ENCODE measurements around the gene ADD1. TPM values are rescaled to one million over a fixed set of nuclear protein-coding genes. Genes with fewer than 3 reads are reported as not detected.

The ADD1 gene
- total RNA-seq, 1 experiment from 2014 or later = 163 TPM

GRCh38 chr4:2818351-2818939 lies 25.2 kb upstream of the ADD1 start:
- H3K9ac ChIP-seq (ENCODE audit: extremely low read depth, insufficient read length, low read length) = no peak overlapping the region
- H3K79me2 ChIP-seq (ENCODE audit: insufficient read depth, low read length) = no peaks in the 10 kb centered on the region
- DNase-seq = peak; percentile 47
- Mint-ChIP-seq H3K4me3 (peak overlapping the region; percentile 63 to 77), H3K27me3 (ENCODE audit: low read depth) (peaks cover 10% of the 10 kb centered on the region), H3K4me1 (peaks cover 19 to 20% of the 10 kb centered on the region in 2 experiments), H3K36me3 (ENCODE audit: insufficient read depth in 1 of 3, low read depth in 3 of 3) (peaks cover 10 to 21% (median 11%) of the 10 kb centered on the region in 3 experiments), H3K9me3 (peaks cover 2 to 3% of the 10 kb centered on the region in 2 experiments; a peak in 2 of 5 replicates), H3K27ac (no peak overlapping the region)
- no peaks in the 10 kb centered on the region for H3K79me1 ChIP-seq (ENCODE audit: insufficient read depth, low read depth, low read length, poor library complexity, severe bottlenecking)
- no peaks in the 10 kb centered on the region for H3K9me3 ChIP-seq (ENCODE audit: control insufficient read depth, low read depth, low read length)
- H2BK15ac ChIP-seq (ENCODE audit: low read depth, low read length) = no peak overlapping the region
- no peak overlapping the region for H2AK5ac ChIP-seq (ENCODE audit: insufficient read length, low read length)
- no peaks in the 10 kb centered on the region for H3K4me1 ChIP-seq (ENCODE audit: insufficient read depth, low read length)
- no peak for TF ChIP-seq CTCF (conservative IDR thresholded peaks at IDR 0.05)
- peak overlapping the region; percentile 38 for H3K4me2 ChIP-seq (ENCODE audit: insufficient read depth, insufficient read length, low read length)
- H3T11ph ChIP-seq (ENCODE audit: low read length) = no peak overlapping the region
- no peaks in the 10 kb centered on the region for H3K27me3 ChIP-seq (ENCODE audit: insufficient read depth, low read length)
- H2BK5ac ChIP-seq (ENCODE audit: insufficient read length, low read length) = no peak overlapping the region
- peak overlapping the region; percentile 93; the same call in 1 of the 2 replicates for H3K14ac ChIP-seq (ENCODE audit: insufficient read depth, low read length)
- H2BK120ac ChIP-seq (ENCODE audit: low read depth, low read length, poor library complexity, severe bottlenecking) = no peak overlapping the region
- no peak overlapping the region for H2AFZ ChIP-seq (ENCODE audit: low read length)
- no peak overlapping the region for H4K8ac ChIP-seq (replicated peaks; ENCODE audit: insufficient read length, low read depth, low read length)
- no peaks in the 10 kb centered on the region for H4K20me1 ChIP-seq (ENCODE audit: control insufficient read depth, insufficient read depth, insufficient read length)
- H3K56ac ChIP-seq (ENCODE audit: insufficient read length, low read depth, low read length) = no peak overlapping the region
- no peak overlapping the region for H3K4ac ChIP-seq (ENCODE audit: low read depth, low read length)
- H2BK20ac ChIP-seq (ENCODE audit: low read depth, low read length, poor library complexity, severe bottlenecking) = no peak overlapping the region
- H3K27ac ChIP-seq (ENCODE audit: insufficient read length, low read depth, low read length) = no peak overlapping the region
- H3K18ac ChIP-seq (ENCODE audit: insufficient read length, low read depth, low read length) = peak overlapping the region; percentile 80
- no peak overlapping the region for H4K91ac ChIP-seq (ENCODE audit: insufficient read length, low read depth, low read length)
- no CpG with 5 or more reads among the region's 54 CpGs for WGBS (ENCODE audit: extremely low coverage, insufficient read length, low lambda C conversion rate)
- no peak overlapping the region for H3K23ac ChIP-seq (ENCODE audit: insufficient read length, low read depth, low read length)
- H2BK12ac ChIP-seq (ENCODE audit: insufficient read length, low read depth, low read length) = no peak overlapping the region
- H4K5ac ChIP-seq (ENCODE audit: insufficient read length, low read depth, low read length) = no peak overlapping the region
- peaks cover 7% of the 10 kb centered on the region for H3K23me2 ChIP-seq (ENCODE audit: insufficient read length, low read depth, low read length, poor library complexity, severe bottlenecking)
